Stimulated activated naive B cell treated with anti-CD40 and anti-IgM and Interleukin-4, amounts not matched to agents 10 μg/mL and 1 μg/mL and 100 μg/mL, for 72 hours (primary cell): Measurements from ENCODE around the gene BNIP3.
"Not testable (repeated sequence)": the region's sequence is repeated elsewhere in the genome, so short reads cannot be mapped to it uniquely, and the experiment has no call there.

Experiments
- ATAC-seq, 2 donors: fragments of 150-1000 bp; cut with Tn5 transposase; replicated peaks; 2 replicates each; pipeline ENCODE4 v1.10.0; 2021; ENCODE audit warnings: moderate library complexity in 1 of 2
- DNase-seq: peaks from one replicate; pipeline ENCODE4 v3.0.0; 2021
- H3K27ac Mint-ChIP-seq: one replicate; pipeline ENCODE4 v1.8.0; 2022; ENCODE audit warnings: mild to moderate bottlenecking, mixed read lengths
- H3K27me3 Mint-ChIP-seq, 2 donors: one replicate each; pipeline ENCODE4 v1.8.0; 2022; ENCODE audit warnings: mixed read lengths in 2 of 2
- H3K36me3 Mint-ChIP-seq, 2 donors: one replicate each; pipeline ENCODE4 v1.8.0; 2022; ENCODE audit warnings: mixed read lengths in 2 of 2, mild to moderate bottlenecking in 1 of 2
- H3K4me1 Mint-ChIP-seq, 2 donors: one replicate each; pipeline ENCODE4 v1.8.0; 2022; ENCODE audit warnings: mixed read lengths in 2 of 2, mild to moderate bottlenecking in 1 of 2
- H3K4me3 Mint-ChIP-seq, 2 donors: one replicate each; pipeline ENCODE4 v1.8.0; 2022; ENCODE audit warnings: mild to moderate bottlenecking in 2 of 2, mixed read lengths in 2 of 2, moderate library complexity in 1 of 2
- H3K9me3 Mint-ChIP-seq, 2 donors: one replicate each; pipeline ENCODE4 v1.8.0; 2022; ENCODE audit warnings: mixed read lengths in 2 of 2, mild to moderate bottlenecking in 1 of 2

Gene BNIP3

DNA sequence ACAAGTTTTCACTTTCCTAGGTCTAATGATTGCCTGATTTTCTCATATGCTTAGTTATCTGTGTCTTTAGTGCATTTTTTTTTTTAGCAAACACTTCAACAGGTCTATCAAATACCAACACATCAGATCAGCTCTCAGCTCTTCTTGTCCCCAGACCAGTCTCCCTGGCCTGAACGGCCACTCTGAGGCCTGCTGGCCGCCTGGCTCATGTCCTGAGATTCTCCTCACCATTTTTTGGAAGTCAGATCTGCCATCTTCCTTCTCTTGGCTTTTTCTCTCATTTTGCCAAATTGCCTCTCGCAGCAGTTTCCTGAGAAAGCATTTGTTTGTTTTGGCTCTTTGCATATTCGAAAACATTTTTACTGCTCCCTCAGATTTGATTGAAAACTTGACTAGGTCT is 51.6 kb downstream of the BNIP3 start:
- peak overlapping the region; percentile 46 to 68 for H3K4me3 Mint-ChIP-seq
- H3K36me3 Mint-ChIP-seq = peaks cover 26 to 43% of the 10 kb centered on the region in 2 donors
- H3K27me3 Mint-ChIP-seq = no peaks in the 10 kb centered on the region
- peaks cover 48 to 64% of the 10 kb centered on the region in 2 donors for H3K4me1 Mint-ChIP-seq
- H3K27ac Mint-ChIP-seq = no peak overlapping the region
- ATAC-seq (no peak), DNase-seq (no peak)
- H3K9me3 Mint-ChIP-seq = peaks cover 0 to under 1% of the 10 kb centered on the region in 2 donors

- peaks cover 25 to 39% of the 10 kb centered on the region in 2 donors for H3K36me3 Mint-ChIP-seq
- H3K4me3 Mint-ChIP-seq = peak overlapping the region; percentile 46 to 68
- H3K4me1 Mint-ChIP-seq = peaks cover 50 to 66% of the 10 kb centered on the region in 2 donors
These were observed 52.4 kb downstream of the BNIP3 start for GRCh38 chr10:131929122-131929845.

DNA sequence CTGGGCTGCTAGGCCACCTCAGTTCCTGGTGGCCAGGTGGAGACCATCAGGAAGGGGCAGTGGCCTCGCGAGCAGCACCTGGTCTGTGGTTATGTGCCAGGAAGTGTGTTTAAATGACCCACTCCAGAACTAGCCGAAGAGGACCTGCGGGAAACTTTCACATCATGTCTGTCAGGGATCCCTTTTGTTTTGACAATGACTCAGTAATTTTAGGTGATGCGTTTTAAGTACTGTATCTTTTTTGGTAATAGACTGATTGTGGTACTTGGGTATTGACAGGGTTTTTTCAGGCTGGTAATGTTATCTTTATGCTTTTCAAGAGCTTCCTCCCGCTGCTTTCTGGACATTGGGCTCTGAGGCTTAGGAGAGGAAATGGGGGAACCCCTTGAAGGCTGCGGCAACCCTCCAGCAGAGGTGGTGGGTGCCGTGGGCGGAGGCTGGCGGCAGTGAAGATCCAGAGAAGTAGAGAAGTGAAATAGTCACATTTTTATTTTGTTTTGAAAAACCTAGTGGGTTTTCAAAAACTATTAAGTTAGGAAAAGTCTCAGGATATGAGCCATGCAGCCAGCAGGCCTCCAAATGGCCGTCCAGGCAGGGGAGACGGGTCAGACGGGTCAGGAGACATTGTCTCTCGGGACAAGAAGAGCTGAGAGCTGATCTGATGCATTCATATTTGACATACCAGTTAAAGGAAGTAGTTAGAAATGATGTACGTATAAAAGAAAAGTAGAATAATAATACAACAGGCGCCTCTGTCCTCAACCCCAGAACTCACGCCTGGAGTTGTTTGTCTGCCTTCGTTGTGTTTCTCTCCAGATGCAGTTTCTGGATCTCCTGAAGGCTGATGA is 53.3 kb downstream of the BNIP3 start:
- DNase-seq (peak; percentile 81), ATAC-seq (peak; percentile 96 to 98)
- H3K9me3 Mint-ChIP-seq = peaks cover under 1 to 3% of the 10 kb centered on the region in 2 donors
- peak overlapping the region; percentile 33 to 68 for H3K4me3 Mint-ChIP-seq
- peak overlapping the region; percentile 80 for H3K27ac Mint-ChIP-seq
- H3K4me1 Mint-ChIP-seq = peaks cover 50 to 64% of the 10 kb centered on the region in 2 donors
- peaks cover 24 to 38% of the 10 kb centered on the region in 2 donors for H3K36me3 Mint-ChIP-seq
- no peaks in the 10 kb centered on the region for H3K27me3 Mint-ChIP-seq

More at GRCh38 chr10:131929122-131929845, 52.4 kb downstream of the BNIP3 start:
- Mint-ChIP-seq H3K27ac (peak overlapping the region; percentile 33), H3K27me3 (no peaks in the 10 kb centered on the region), H3K9me3 (peaks cover 0 to 3% of the 10 kb centered on the region in 2 donors)
- DNase-seq (no peak), ATAC-seq (no peak)

DNA sequence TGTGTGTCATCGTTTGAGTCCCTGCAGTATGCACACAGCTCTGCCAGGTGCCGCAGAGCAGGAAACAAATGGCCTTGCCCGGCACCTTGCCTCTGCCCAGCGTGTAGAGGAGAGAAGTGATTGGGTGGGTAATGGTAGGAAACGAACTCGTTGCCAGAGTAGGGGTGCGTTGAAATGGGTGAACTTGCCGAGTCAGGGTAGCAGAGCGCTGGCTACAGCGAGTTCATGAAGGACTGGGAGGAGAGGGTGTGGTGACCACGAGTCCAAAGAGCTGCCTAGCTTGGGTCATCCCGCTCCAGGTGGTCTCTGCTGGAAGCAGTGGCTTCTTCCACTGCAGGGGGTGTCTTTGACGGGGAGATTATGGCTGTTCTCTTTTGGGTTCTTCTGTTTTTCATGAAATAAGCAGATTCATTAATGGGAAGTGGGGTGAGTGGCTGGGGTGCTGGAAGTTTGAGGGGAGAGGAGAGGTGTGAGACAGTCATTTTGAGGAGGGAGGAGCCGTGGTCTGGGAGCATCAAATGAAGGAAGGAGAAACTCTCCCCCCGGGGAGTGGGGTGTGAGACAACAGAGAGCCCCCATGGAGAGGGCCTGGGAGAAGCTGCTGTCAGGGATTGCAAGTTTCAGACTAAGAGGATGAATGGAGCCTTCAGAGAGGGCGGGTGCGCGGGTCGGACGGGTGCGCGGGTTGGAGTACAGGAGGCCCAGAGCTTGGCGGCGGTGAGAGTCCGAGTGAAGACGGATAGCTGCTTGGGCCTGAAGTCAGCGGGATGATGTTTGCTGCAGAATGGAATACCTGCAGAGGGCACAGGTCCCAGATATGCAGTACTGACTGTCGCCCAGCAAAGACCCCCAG is 54.8 kb downstream of the BNIP3 start:
- Mint-ChIP-seq H3K4me1 (peaks cover 54 to 69% of the 10 kb centered on the region in 2 donors), H3K4me3 (peak overlapping the region; percentile 9 to 22), H3K27ac (peak overlapping the region; percentile 11)

GRCh38 chr10:131926253-131926652 is 55.5 kb downstream of the BNIP3 start:
- peaks cover 27 to 48% of the 10 kb centered on the region in 2 donors for H3K36me3 Mint-ChIP-seq
- H3K27ac Mint-ChIP-seq = no peak overlapping the region
- no peak overlapping the region for H3K4me3 Mint-ChIP-seq

More for the DNA sequence above, 54.8 kb downstream of the BNIP3 start:
- H3K36me3 Mint-ChIP-seq = peaks cover 27 to 44% of the 10 kb centered on the region in 2 donors
- ATAC-seq = no peak
- no peaks in the 10 kb centered on the region for H3K27me3 Mint-ChIP-seq
- no peak for DNase-seq
- H3K9me3 Mint-ChIP-seq = peaks cover 4 to 5% of the 10 kb centered on the region in 2 donors

GRCh38 chr10:131925716-131926115 is 56.0 kb downstream of the BNIP3 start:
- H3K4me1 Mint-ChIP-seq = peaks cover 55 to 71% of the 10 kb centered on the region in 2 donors
- H3K4me3 Mint-ChIP-seq = no peak overlapping the region
- peaks cover 21 to 49% of the 10 kb centered on the region in 2 donors for H3K36me3 Mint-ChIP-seq
- no peak for DNase-seq
- no peaks in the 10 kb centered on the region for H3K27me3 Mint-ChIP-seq
- H3K27ac Mint-ChIP-seq = peak overlapping the region; percentile 31
- ATAC-seq = no peak
- peaks cover 4 to 5% of the 10 kb centered on the region in 2 donors for H3K9me3 Mint-ChIP-seq

More at GRCh38 chr10:131926253-131926652, 55.5 kb downstream of the BNIP3 start:
- H3K9me3 Mint-ChIP-seq = peaks cover 4 to 5% of the 10 kb centered on the region in 2 donors
- ATAC-seq (no peak), DNase-seq (no peak)
- no peaks in the 10 kb centered on the region for H3K27me3 Mint-ChIP-seq
- peaks cover 54 to 71% of the 10 kb centered on the region in 2 donors for H3K4me1 Mint-ChIP-seq

GRCh38 chr10:131925011-131925649 is 56.6 kb downstream of the BNIP3 start:
- Mint-ChIP-seq H3K27me3 (no peaks in the 10 kb centered on the region), H3K9me3 (peaks cover 4 to 5% of the 10 kb centered on the region in 2 donors), H3K4me3 (no peak overlapping the region), H3K36me3 (peaks cover 22 to 50% of the 10 kb centered on the region in 2 donors), H3K4me1 (peaks cover 54 to 71% of the 10 kb centered on the region in 2 donors), H3K27ac (no peak overlapping the region)
- DNase-seq = no peak
- ATAC-seq = no peak

GRCh38 chr10:131923038-131923756 is 58.5 kb downstream of the BNIP3 start:
- Mint-ChIP-seq H3K36me3 (peaks cover 24 to 62% of the 10 kb centered on the region in 2 donors), H3K4me1 (peaks cover 54 to 68% of the 10 kb centered on the region in 2 donors), H3K27ac (no peak overlapping the region), H3K4me3 (no peak overlapping the region), H3K9me3 (peaks cover 4 to 12% of the 10 kb centered on the region in 2 donors), H3K27me3 (no peaks in the 10 kb centered on the region)
- ATAC-seq = no peak
- DNase-seq = no peak

GRCh38 chr10:131921184-131921583 is 60.5 kb downstream of the BNIP3 start:
- DNase-seq = peak; percentile 47
- peak overlapping the region; percentile 92 for H3K27ac Mint-ChIP-seq
- H3K4me3 Mint-ChIP-seq = peak overlapping the region; percentile 11 to 28
- H3K27me3 Mint-ChIP-seq = no peaks in the 10 kb centered on the region
- H3K9me3 Mint-ChIP-seq = peaks cover 8 to 17% of the 10 kb centered on the region in 2 donors
- ATAC-seq = peak; percentile 84 to 97
- peaks cover 51 to 64% of the 10 kb centered on the region in 2 donors for H3K4me1 Mint-ChIP-seq
- H3K36me3 Mint-ChIP-seq = peaks cover 21 to 61% of the 10 kb centered on the region in 2 donors

- ATAC-seq = peak in 1 of 2 donors; percentile 7
- Mint-ChIP-seq H3K9me3 (peaks cover 8 to 17% of the 10 kb centered on the region in 2 donors), H3K4me1 (peaks cover 51 to 69% of the 10 kb centered on the region in 2 donors), H3K36me3 (peaks cover 21 to 59% of the 10 kb centered on the region in 2 donors), H3K27me3 (no peaks in the 10 kb centered on the region), H3K4me3 (no peak overlapping the region), H3K27ac (peak overlapping the region; percentile 92)
- no peak for DNase-seq
These were observed 61.0 kb downstream of the BNIP3 start for GRCh38 chr10:131920693-131921092.

DNA sequence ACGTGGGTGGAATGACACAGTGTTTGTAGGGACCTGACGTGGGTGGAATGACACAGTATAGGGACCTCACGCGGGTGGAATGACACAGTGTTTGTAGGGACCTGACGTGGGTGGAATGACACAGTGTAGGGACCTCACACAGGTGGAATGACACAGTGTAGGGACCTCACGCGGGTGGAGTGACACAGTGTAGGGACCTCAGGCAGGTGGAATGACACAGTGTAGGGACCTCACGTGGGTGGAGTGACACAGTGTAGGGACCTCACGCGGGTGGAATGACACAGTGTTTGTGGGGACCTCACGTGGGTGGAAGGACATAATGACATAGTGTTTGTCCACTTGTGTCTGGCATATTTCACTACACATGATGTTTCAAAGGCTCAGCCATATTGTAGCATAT is 61.6 kb downstream of the BNIP3 start:
- peak overlapping the region; percentile 92 for H3K27ac Mint-ChIP-seq
- H3K4me3 Mint-ChIP-seq = no peak overlapping the region

DNA sequence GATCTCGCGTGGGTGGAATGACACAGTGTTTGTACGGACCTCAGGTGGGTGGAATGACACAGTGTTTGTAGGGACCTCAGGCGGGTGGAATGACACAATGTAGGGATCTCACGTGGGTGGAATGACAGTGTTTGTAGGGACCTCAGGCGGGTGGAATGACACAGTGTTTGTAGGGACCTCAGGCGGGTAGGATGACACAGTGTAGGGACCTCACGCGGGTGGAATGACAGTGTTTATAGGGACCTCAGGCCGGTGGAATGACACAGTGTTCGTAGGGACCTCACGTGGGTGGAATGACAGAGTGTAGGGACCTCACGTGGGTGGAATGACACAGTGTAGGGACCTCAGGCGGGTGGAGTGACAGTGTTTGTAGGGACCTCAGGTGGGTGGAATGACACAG is 62.3 kb downstream of the BNIP3 start:
- Mint-ChIP-seq H3K36me3 (peaks cover 16 to 54% of the 10 kb centered on the region in 2 donors), H3K9me3 (peaks cover 5 to 17% of the 10 kb centered on the region in 2 donors), H3K27ac (peak overlapping the region; percentile 92), H3K4me1 (peaks cover 49 to 69% of the 10 kb centered on the region in 2 donors)
- H3K27me3 Mint-ChIP-seq, H3K4me3 Mint-ChIP-seq, DNase-seq, ATAC-seq: not testable (repeated sequence)

More for the DNA sequence above, 61.6 kb downstream of the BNIP3 start:
- peaks cover 20 to 57% of the 10 kb centered on the region in 2 donors for H3K36me3 Mint-ChIP-seq
- DNase-seq (no peak), ATAC-seq (no peak)
- no peaks in the 10 kb centered on the region for H3K27me3 Mint-ChIP-seq
- H3K4me1 Mint-ChIP-seq = peaks cover 51 to 71% of the 10 kb centered on the region in 2 donors
- peaks cover 7 to 17% of the 10 kb centered on the region in 2 donors for H3K9me3 Mint-ChIP-seq
